Measurements from ENCODE around the gene PPFIA4. TPM values are rescaled to one million over a fixed set of nuclear protein-coding genes. Genes with fewer than 3 reads are reported as not detected.

Gene PPFIA4
- total RNA-seq, 1 experiment from 2014 or later: 12.1 TPM

- H3K36me3 ChIP-seq (ENCODE audit: low read depth, low read length): no peaks in the 10 kb centered on the region; the same call in 1 of the 2 replicates
- no peaks in the 10 kb centered on the region for H3K9me2 ChIP-seq (replicated peaks; ENCODE audit: low read length)
- H3K79me2 ChIP-seq (ENCODE audit: low read length): no peaks in the 10 kb centered on the region
- BruUV-seq (replicated peaks): no TSS peak
- H3K4me1 ChIP-seq (ENCODE audit: insufficient read depth, low read length): peaks cover 11% of the 10 kb centered on the region; the same call in 1 of the 2 replicates
- TF ChIP-seq EZH2phosphoT487 (IDR thresholded peaks at IDR 0.05; ENCODE audit: borderline replicate concordance, low read length) (no peak), EZH2 (IDR thresholded peaks at IDR 0.05; ENCODE audit: low read length, unreplicated experiment) (no peak)
- TF ChIP-seq, protein P1, sequence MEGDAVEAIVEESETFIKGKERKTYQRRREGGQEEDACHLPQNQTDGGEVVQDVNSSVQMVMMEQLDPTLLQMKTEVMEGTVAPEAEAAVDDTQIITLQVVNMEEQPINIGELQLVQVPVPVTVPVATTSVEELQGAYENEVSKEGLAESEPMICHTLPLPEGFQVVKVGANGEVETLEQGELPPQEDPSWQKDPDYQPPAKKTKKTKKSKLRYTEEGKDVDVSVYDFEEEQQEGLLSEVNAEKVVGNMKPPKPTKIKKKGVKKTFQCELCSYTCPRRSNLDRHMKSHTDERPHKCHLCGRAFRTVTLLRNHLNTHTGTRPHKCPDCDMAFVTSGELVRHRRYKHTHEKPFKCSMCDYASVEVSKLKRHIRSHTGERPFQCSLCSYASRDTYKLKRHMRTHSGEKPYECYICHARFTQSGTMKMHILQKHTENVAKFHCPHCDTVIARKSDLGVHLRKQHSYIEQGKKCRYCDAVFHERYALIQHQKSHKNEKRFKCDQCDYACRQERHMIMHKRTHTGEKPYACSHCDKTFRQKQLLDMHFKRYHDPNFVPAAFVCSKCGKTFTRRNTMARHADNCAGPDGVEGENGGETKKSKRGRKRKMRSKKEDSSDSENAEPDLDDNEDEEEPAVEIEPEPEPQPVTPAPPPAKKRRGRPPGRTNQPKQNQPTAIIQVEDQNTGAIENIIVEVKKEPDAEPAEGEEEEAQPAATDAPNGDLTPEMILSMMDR (conservative IDR thresholded peaks at IDR 0.05; ENCODE audit: low read depth, low read length): no peak
- ChIA-PET CTCF (no interaction called here), POLR2A (ENCODE audit: unreplicated experiment) (no interaction called here)
- no peak overlapping the region for H2AFZ ChIP-seq (ENCODE audit: low read length)
- H3K4me2 ChIP-seq (ENCODE audit: low read length): no peak overlapping the region
- no peaks in the 10 kb centered on the region for H4K20me1 ChIP-seq (ENCODE audit: low read length)
- H3K27me3 ChIP-seq (ENCODE audit: low read length): no peaks in the 10 kb centered on the region
- H3F3A ChIP-seq (ENCODE audit: low read length, unreplicated experiment): no peaks in the 10 kb centered on the region
- H3K9me3 ChIP-seq (ENCODE audit: low read length): no peaks in the 10 kb centered on the region
- ATAC-seq (no peak), DNase-seq (no peak)
- no peak overlapping the region for H3K27ac ChIP-seq (ENCODE audit: low read length)
- no peak overlapping the region for H3K9ac ChIP-seq (ENCODE audit: low read length)
- intact Hi-C loops (cut with micrococcal nuclease): loop anchor here (5.0 kb wide), 1 partner anchor 92 kb away; the partner anchor contains the start of gene ADORA1
- H3K4me3 ChIP-seq (ENCODE audit: low read length): no peak overlapping the region
Observed at GRCh38 chr1:203035111-203036000, 9.1 kb downstream of the PPFIA4 start.

GRCh38 chr1:203036135-203036534, 9.8 kb downstream of the PPFIA4 start:
- POLR2A ChIA-PET (ENCODE audit: unreplicated experiment): no interaction called here
- H3K4me2 ChIP-seq (ENCODE audit: low read length): no peak overlapping the region
- H3F3A ChIP-seq (ENCODE audit: low read length, unreplicated experiment): no peaks in the 10 kb centered on the region
- intact Hi-C loops (cut with micrococcal nuclease): loop anchor here (5.0 kb wide), 1 partner anchor 91 kb away; the partner anchor contains the start of gene ADORA1
- no peaks in the 10 kb centered on the region; the same call in 1 of the 2 replicates for H3K36me3 ChIP-seq (ENCODE audit: low read depth, low read length)
- H3K27ac ChIP-seq (ENCODE audit: low read length): no peak overlapping the region
- CTCF ChIA-PET: no interaction called here
- H3K9ac ChIP-seq (ENCODE audit: low read length): no peak overlapping the region
- TF ChIP-seq, protein P1 (conservative IDR thresholded peaks at IDR 0.05; ENCODE audit: low read depth, low read length): no peak
- TF ChIP-seq EZH2phosphoT487 (IDR thresholded peaks at IDR 0.05; ENCODE audit: borderline replicate concordance, low read length): no peak
- H4K20me1 ChIP-seq (ENCODE audit: low read length): no peaks in the 10 kb centered on the region
- H3K79me2 ChIP-seq (ENCODE audit: low read length): no peaks in the 10 kb centered on the region
- peaks cover 11% of the 10 kb centered on the region; the same call in 1 of the 2 replicates for H3K4me1 ChIP-seq (ENCODE audit: insufficient read depth, low read length)
- H3K4me3 ChIP-seq (ENCODE audit: low read length): no peak overlapping the region
- no peak for ATAC-seq
- DNase-seq: no peak
- no peak overlapping the region for H2AFZ ChIP-seq (ENCODE audit: low read length)
- H3K9me3 ChIP-seq (ENCODE audit: low read length): no peaks in the 10 kb centered on the region
- no TSS peak for BruUV-seq (replicated peaks)
- H3K27me3 ChIP-seq (ENCODE audit: low read length): no peaks in the 10 kb centered on the region
- no peaks in the 10 kb centered on the region for H3K9me2 ChIP-seq (replicated peaks; ENCODE audit: low read length)

DNA sequence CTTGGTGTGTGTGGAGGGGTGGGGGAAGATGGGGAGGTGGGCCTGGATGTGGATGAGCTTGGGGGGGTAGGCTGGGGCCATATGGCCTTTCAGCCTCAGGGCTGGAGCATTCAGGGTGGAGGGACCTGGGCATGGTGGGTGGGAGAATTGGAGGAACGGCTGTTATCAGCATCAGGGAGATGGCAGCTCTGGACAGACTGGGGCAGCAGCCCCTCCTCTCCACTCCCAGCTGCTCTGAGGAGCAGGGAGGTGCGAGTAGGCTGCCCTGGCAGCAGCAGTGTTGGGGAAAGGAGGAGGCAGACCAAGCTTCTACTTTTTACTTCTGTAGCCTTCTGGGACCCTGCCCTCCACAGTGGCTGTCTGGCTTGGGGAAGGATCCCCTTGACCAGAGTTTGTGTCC, 10.2 kb downstream of the PPFIA4 start:
- H2AFZ ChIP-seq (ENCODE audit: low read length): no peak overlapping the region
- no peaks in the 10 kb centered on the region for H3K79me2 ChIP-seq (ENCODE audit: low read length)
- H3K9me3 ChIP-seq (ENCODE audit: low read length): no peaks in the 10 kb centered on the region
- DNase-seq (no peak), ATAC-seq (no peak)
- H3K36me3 ChIP-seq (ENCODE audit: low read depth, low read length): no peaks in the 10 kb centered on the region; the same call in 1 of the 2 replicates
- intact Hi-C loops (cut with micrococcal nuclease): loop anchor here (5.0 kb wide), 1 partner anchor 91 kb away; the partner anchor contains the start of gene ADORA1
- H3F3A ChIP-seq (ENCODE audit: low read length, unreplicated experiment): no peaks in the 10 kb centered on the region
- H4K20me1 ChIP-seq (ENCODE audit: low read length): no peaks in the 10 kb centered on the region
- no peaks in the 10 kb centered on the region for H3K27me3 ChIP-seq (ENCODE audit: low read length)
- BruUV-seq (replicated peaks): no TSS peak
- peaks cover 11% of the 10 kb centered on the region; the same call in 1 of the 2 replicates for H3K4me1 ChIP-seq (ENCODE audit: insufficient read depth, low read length)
- no peak overlapping the region for H3K4me2 ChIP-seq (ENCODE audit: low read length)
- TF ChIP-seq, protein P1 (conservative IDR thresholded peaks at IDR 0.05; ENCODE audit: low read depth, low read length): no peak
- no peak for TF ChIP-seq EZH2phosphoT487 (IDR thresholded peaks at IDR 0.05; ENCODE audit: borderline replicate concordance, low read length)
- TF ChIP-seq EZH2 (IDR thresholded peaks at IDR 0.05; ENCODE audit: low read length, unreplicated experiment): no peak
- ChIA-PET POLR2A (ENCODE audit: unreplicated experiment) (no interaction called here), CTCF (no interaction called here)
- no peak overlapping the region for H3K27ac ChIP-seq (ENCODE audit: low read length)
- no peak overlapping the region for H3K4me3 ChIP-seq (ENCODE audit: low read length)
- no peak overlapping the region for H3K9ac ChIP-seq (ENCODE audit: low read length)
- no peaks in the 10 kb centered on the region for H3K9me2 ChIP-seq (replicated peaks; ENCODE audit: low read length)

Data from PC-3 (cell line).